PC-3 (cell line): Measurements from ENCODE around the gene SLC39A1. TPM values are rescaled to one million over a fixed set of nuclear protein-coding genes. Genes with fewer than 3 reads are reported as not detected.

Experiments
- ATAC-seq: fragments of 200-7000 bp; cut with Tn5 transposase; 2 replicates; pipeline ENCODE4 v1.9.1; 2020; ENCODE audit warnings: mild to moderate bottlenecking, moderate library complexity
- BruUV-seq: library from RNA; stranded (reverse); fragments of 400-500 nt; replicated peaks from 2 replicates; lab custom pipeline; 2021; lab: Mats Ljungman, UMichigan
- CTCF ChIA-PET: fragments of 300-600 bp; sonication (Branson Sonifier 250); formaldehyde crosslinking; loops from one replicate; lab custom pipeline; 2022; ENCODE audit warnings: antibody characterized with exemption; lab: Charles Lee
- POLR2A ChIA-PET: fragments of 300-600 bp; sonication (Branson Sonifier 250); formaldehyde crosslinking; loops from one replicate; lab custom pipeline; 2022; ENCODE audit warnings: antibody characterized with exemption; ENCODE audit not compliant: unreplicated experiment; lab: Charles Lee
- DNase-seq: peaks from one replicate; pipeline ENCODE4 v3.0.0-alpha.2; 2015
- H2AFZ ChIP-seq: fragments of 300-600 bp; sonication (generic); 2 replicates; pipeline ENCODE4 v1.6.0; 2016; ENCODE audit warnings: antibody characterized with exemption, low read length
- H3F3A ChIP-seq: fragments of 300-600 bp; sonication (generic); one replicate; pipeline ENCODE4 v1.6.0; 2017; ENCODE audit warnings: antibody characterized with exemption, low read length, control low read depth, mild to moderate bottlenecking; ENCODE audit not compliant: unreplicated experiment
- H3K27ac ChIP-seq: fragments of 300-600 bp; sonication (generic); 2 replicates; pipeline ENCODE4 v1.5.1; 2016; ENCODE audit warnings: mild to moderate bottlenecking, low read length
- H3K27me3 ChIP-seq: fragments of 300-600 bp; sonication (generic); 2 replicates; pipeline ENCODE4 v1.6.1; 2016; ENCODE audit warnings: low read length, mixed read lengths
- H3K36me3 ChIP-seq: fragments of 300-600 bp; sonication (generic); 2 replicates; pipeline ENCODE4 v1.6.1; 2016; ENCODE audit warnings: low read depth, mixed run types, low read length, mixed read lengths
- H3K4me1 ChIP-seq: fragments of 300-600 bp; sonication (generic); 2 replicates; pipeline ENCODE4 v1.5.1; 2016; ENCODE audit warnings: low read length; ENCODE audit not compliant: insufficient read depth
- H3K4me2 ChIP-seq: fragments of 300-600 bp; sonication (generic); 2 replicates; pipeline ENCODE4 v1.6.0; 2016; ENCODE audit warnings: low read length
- H3K4me3 ChIP-seq: fragments of 300-600 bp; sonication (generic); 2 replicates; pipeline ENCODE4 v1.5.1; 2016; ENCODE audit warnings: mild to moderate bottlenecking, low read length, mixed read lengths
- H3K79me2 ChIP-seq: fragments of 300-600 bp; sonication (generic); 2 replicates; pipeline ENCODE4 v1.6.1; 2017; ENCODE audit warnings: low read length, mixed read lengths
- H3K9ac ChIP-seq: fragments of 300-600 bp; sonication (generic); 2 replicates; pipeline ENCODE4 v1.6.0; 2016; ENCODE audit warnings: mild to moderate bottlenecking, low read length
- H3K9me2 ChIP-seq: fragments of 300-600 bp; sonication (generic); replicated peaks from 2 replicates; pipeline ENCODE4 v1.6.1; 2016; ENCODE audit warnings: mixed run types, low read length, mixed read lengths
- H3K9me3 ChIP-seq: fragments of 300-600 bp; sonication (generic); 2 replicates; pipeline ENCODE4 v1.6.1; 2016; ENCODE audit warnings: low read length, mixed read lengths
- H4K20me1 ChIP-seq: fragments of 300-600 bp; sonication (generic); 2 replicates; pipeline ENCODE4 v1.6.1; 2016; ENCODE audit warnings: low read length, mixed read lengths
- CTCF ChIP-seq: fragments of 300-600 bp; sonication (generic); conservative IDR thresholded peaks from 2 replicates; pipeline ENCODE4 v1.5.1; 2017; ENCODE audit warnings: antibody characterized with exemption, low read depth, mild to moderate bottlenecking, low read length
- EZH2 ChIP-seq: fragments of 300-600 bp; sonication (generic); IDR thresholded peaks from one replicate; pipeline ENCODE4 v1.6.1; 2017; ENCODE audit warnings: antibody characterized with exemption, mild to moderate bottlenecking, low read length; ENCODE audit not compliant: unreplicated experiment
- EZH2phosphoT487 ChIP-seq: fragments of 300-600 bp; sonication (generic); IDR thresholded peaks from 2 replicates; pipeline ENCODE4 v1.6.1; 2018; ENCODE audit warnings: mild to moderate bottlenecking, antibody characterized with exemption, low read length, borderline replicate concordance
- intact Hi-C: fragments of 100-400 bp; cut with micrococcal nuclease; formaldehyde crosslinking; loops from 2 replicates; pipeline ENCODE4 v1.9.0; 2023
- total RNA-seq: library from RNA; depleted of rRNA; stranded (reverse); fragments of >200 nt; gene quantifications from 2 replicates; pipeline ENCODE4 v1.2.3, GENCODE V29; 2014

The SLC39A1 gene
- total RNA-seq, 1 experiment from 2014 or later, result 201 TPM

- Histone ChIP-seq H3K9me3 (no peaks in the 10 kb centered on the region), H3K9me2 (no peaks in the 10 kb centered on the region), H3K9ac (peak within 1 kb of the TSS; percentile 88), H2AFZ (peak within 1 kb of the TSS; percentile 96), H3K79me2 (peaks cover 70% of the 10 kb centered on the region), H3F3A (peaks cover 7% of the 10 kb centered on the region), H3K4me1 (peaks cover 41% of the 10 kb centered on the region), H3K27ac (peak within 1 kb of the TSS; percentile 36), H3K36me3 (peaks cover 5% of the 10 kb centered on the region; the same call in 1 of the 2 replicates), H3K4me2 (peak within 1 kb of the TSS; percentile 83), H3K4me3 (peak within 1 kb of the TSS; percentile 97), H4K20me1 (peaks cover 10% of the 10 kb centered on the region), H3K27me3 (no peaks in the 10 kb centered on the region)
- TF ChIP-seq CTCF (peak; percentile 31; the same call in 1 of the 2 replicates), EZH2phosphoT487 (no peak)
- BruUV-seq, result no TSS peak
- peak; percentile 79 for ATAC-seq
- intact Hi-C loops, result loop anchor here (1.0 kb wide), 2 partner anchors 12 to 19 kb away; partner anchors contain the start of genes DENND4B and JTB
- ChIA-PET POLR2A (interaction anchor here (0.6 to 0.8 kb wide), 4 partner anchors 12 to 54 kb away, joined by 4 to 11 read pairs (median 4); partner anchors contain the start of genes JTB and RPS27), CTCF (interaction anchor here (1.0 kb wide), 1 partner anchor 12 kb away, joined by 3 read pairs; the partner anchor contains the start of gene DENND4B)
- peak; percentile 99 for DNase-seq
These were observed 5.0 kb downstream of the SLC39A1 start, which contains the start of gene CRTC2 for GRCh38 chr1:153958111-153958960. TSS of gene CRTC2 (minus strand) at chr1:153958612. CDS start at chr1:153958497, 115 bp downstream.

GRCh38 chr1:153957744-153958110 lies 5.6 kb downstream of the SLC39A1 start:
- Histone ChIP-seq H3K9me3 (no peaks in the 10 kb centered on the region), H3K36me3 (peaks cover 7% of the 10 kb centered on the region; the same call in 1 of the 2 replicates), H2AFZ (peak overlapping the region; percentile 96), H3K9me2 (no peaks in the 10 kb centered on the region), H3K4me1 (peaks cover 37% of the 10 kb centered on the region), H3K4me3 (peak overlapping the region; percentile 97), H3K27ac (no peak overlapping the region), H3K4me2 (peak overlapping the region; percentile 83), H3K79me2 (peaks cover 66% of the 10 kb centered on the region), H3K9ac (peak overlapping the region; percentile 88), H3F3A (peaks cover 7% of the 10 kb centered on the region), H3K27me3 (no peaks in the 10 kb centered on the region), H4K20me1 (peaks cover 10% of the 10 kb centered on the region)
- BruUV-seq, result no TSS peak
- ChIA-PET CTCF (interaction anchor here (1.0 kb wide), 1 partner anchor 11 kb away, joined by 3 read pairs; the partner anchor contains the start of gene DENND4B), POLR2A (no interaction called here)
- ATAC-seq, result peak; percentile 7
- intact Hi-C loops, result loop anchor here (1.0 kb wide), 2 partner anchors 11 to 20 kb away; partner anchors contain the start of genes DENND4B and JTB
- no peak for DNase-seq
- TF ChIP-seq EZH2phosphoT487, result no peak
- no peak for TF ChIP-seq CTCF
- TF ChIP-seq EZH2, result no peak
